HepG2 (cell line): ENCODE results near the gene RBM3.

Experiments
- CREB1 ChIP-seq, 2 experiments: fragments of 450-650 bp in 1 of 2; IDR thresholded peaks; 2 replicates each; pipeline ENCODE4 v1.6.1; 2016 to 2017; ENCODE audit warnings: control low read depth in 1 of 2, mild to moderate bottlenecking in 1 of 2, missing compliant biosample characterization in 1 of 2, missing genetic modification characterization in 1 of 2
- RORA ChIP-seq: sonication (generic); formaldehyde crosslinking; IDR thresholded peaks from 2 replicates; pipeline ENCODE4 v1.5.0; 2020; ENCODE audit warnings: mild to moderate bottlenecking, missing genetic modification reagents, moderate library complexity
- TAF1 ChIP-seq: sonication (generic); formaldehyde crosslinking; IDR thresholded peaks from 2 replicates; pipeline ENCODE4 v1.4.0; 2020; ENCODE audit warnings: missing genetic modification reagents
- ZFP36L1 ChIP-seq: sonication (generic); formaldehyde crosslinking; IDR thresholded peaks from 2 replicates; pipeline ENCODE4 v1.8.0; 2022; ENCODE audit warnings: mild to moderate bottlenecking, missing genetic modification reagents, moderate library complexity
- TF ChIP-seq, protein P1 (sequence below): sonication (generic); formaldehyde crosslinking; IDR thresholded peaks from 2 replicates; pipeline ENCODE4 v1.5.0; 2020; ENCODE audit warnings: mild to moderate bottlenecking, missing genetic modification reagents, moderate library complexity
- TF ChIP-seq, protein P2 (sequence below): IDR thresholded peaks from 2 replicates; pipeline ENCODE4 v1.6.1; 2016
- TF ChIP-seq, protein P3 (sequence below): sonication (generic); formaldehyde crosslinking; IDR thresholded peaks from 2 replicates; pipeline ENCODE4 v1.5.0; 2020; ENCODE audit warnings: missing genetic modification reagents

DNA sequence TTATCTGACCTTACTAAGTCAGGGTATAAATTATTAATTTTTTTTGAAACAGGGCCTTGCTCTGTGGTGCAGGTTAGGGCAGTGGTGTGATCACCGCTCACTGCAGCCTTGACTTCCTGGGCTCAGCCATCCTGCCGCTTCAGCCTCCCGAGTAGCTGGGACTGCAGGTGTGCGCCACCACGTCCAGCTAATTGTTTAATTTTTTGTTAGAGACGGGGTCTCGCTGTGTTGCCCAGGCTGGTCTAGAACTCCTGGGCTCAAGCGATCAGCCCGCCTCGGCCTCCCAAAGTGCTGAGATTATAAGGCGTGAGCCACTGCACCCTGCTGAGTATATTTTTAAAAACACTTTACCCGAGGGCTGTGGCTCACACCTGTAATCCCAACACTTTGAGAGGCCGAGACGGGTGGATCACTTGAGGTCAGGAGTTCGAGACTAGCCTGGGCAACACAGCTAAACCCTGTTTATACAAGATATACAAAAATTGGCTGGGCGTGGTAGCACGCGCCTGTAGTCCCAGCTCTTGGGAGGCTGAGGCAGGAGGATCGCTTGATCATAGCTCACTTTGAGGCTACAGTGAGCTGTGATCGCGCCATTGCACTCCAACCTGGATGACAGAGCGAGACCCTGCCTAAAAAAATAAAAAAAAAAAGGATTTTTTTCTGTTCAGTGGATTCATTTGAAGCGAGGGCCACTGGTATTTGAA is 35.5 kb upstream of the RBM3 start:
- TF ChIP-seq RORA (CRISPR knock-in tag) (no peak), TAF1 (CRISPR knock-in tag) (no peak), CREB1 (IDR thresholded peaks at IDR 0.05) (no peak), CREB1 (CRISPR knock-in tag; IDR thresholded peaks at IDR 0.05) (no peak), ZFP36L1 (CRISPR knock-in tag) (no peak)
- TF ChIP-seq, protein P1, sequence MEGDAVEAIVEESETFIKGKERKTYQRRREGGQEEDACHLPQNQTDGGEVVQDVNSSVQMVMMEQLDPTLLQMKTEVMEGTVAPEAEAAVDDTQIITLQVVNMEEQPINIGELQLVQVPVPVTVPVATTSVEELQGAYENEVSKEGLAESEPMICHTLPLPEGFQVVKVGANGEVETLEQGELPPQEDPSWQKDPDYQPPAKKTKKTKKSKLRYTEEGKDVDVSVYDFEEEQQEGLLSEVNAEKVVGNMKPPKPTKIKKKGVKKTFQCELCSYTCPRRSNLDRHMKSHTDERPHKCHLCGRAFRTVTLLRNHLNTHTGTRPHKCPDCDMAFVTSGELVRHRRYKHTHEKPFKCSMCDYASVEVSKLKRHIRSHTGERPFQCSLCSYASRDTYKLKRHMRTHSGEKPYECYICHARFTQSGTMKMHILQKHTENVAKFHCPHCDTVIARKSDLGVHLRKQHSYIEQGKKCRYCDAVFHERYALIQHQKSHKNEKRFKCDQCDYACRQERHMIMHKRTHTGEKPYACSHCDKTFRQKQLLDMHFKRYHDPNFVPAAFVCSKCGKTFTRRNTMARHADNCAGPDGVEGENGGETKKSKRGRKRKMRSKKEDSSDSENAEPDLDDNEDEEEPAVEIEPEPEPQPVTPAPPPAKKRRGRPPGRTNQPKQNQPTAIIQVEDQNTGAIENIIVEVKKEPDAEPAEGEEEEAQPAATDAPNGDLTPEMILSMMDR (CRISPR knock-in tag) = no peak
- TF ChIP-seq, protein P2, sequence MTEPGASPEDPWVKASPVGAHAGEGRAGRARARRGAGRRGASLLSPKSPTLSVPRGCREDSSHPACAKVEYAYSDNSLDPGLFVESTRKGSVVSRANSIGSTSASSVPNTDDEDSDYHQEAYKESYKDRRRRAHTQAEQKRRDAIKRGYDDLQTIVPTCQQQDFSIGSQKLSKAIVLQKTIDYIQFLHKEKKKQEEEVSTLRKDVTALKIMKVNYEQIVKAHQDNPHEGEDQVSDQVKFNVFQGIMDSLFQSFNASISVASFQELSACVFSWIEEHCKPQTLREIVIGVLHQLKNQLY (CRISPR knock-in tag) = no peak
- TF ChIP-seq, protein P3, sequence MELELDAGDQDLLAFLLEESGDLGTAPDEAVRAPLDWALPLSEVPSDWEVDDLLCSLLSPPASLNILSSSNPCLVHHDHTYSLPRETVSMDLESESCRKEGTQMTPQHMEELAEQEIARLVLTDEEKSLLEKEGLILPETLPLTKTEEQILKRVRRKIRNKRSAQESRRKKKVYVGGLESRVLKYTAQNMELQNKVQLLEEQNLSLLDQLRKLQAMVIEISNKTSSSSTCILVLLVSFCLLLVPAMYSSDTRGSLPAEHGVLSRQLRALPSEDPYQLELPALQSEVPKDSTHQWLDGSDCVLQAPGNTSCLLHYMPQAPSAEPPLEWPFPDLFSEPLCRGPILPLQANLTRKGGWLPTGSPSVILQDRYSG = no peak
